Aorta (tissue), 5 donors: ENCODE results near the gene SMIM1. TPM values are rescaled to one million over a fixed set of nuclear protein-coding genes. Genes with fewer than 3 reads are reported as not detected.
"Not testable (repeated sequence)": the region's sequence is repeated elsewhere in the genome, so short reads cannot be mapped to it uniquely, and the experiment has no call there.

ENCODE experiments used
- ATAC-seq: fragments of 200-7000 bp; cut with Tn5 transposase; one replicate; pipeline ENCODE4 v1.9.1; 2022; ENCODE audit warnings: moderate library complexity; ENCODE audit not compliant: low FRiP score
- DNase-seq, 2 donors: peaks; one replicate each; pipeline ENCODE4 v3.0.0-alpha.2; 2020
- H3K27ac ChIP-seq, 2 donors: one replicate each; pipeline ENCODE4 v1.5.1; 2013; ENCODE audit warnings: low read length in 2 of 2, mild to moderate bottlenecking in 2 of 2, moderate library complexity in 2 of 2, control low read depth in 1 of 2, inconsistent platforms in 1 of 2, low read depth in 1 of 2
- H3K27me3 ChIP-seq, 2 donors: one replicate each; pipeline ENCODE4 v1.6.1; 2013; ENCODE audit warnings: control low read depth in 1 of 2, low read length in 1 of 2, mild to moderate bottlenecking in 1 of 2, moderate library complexity in 1 of 2; ENCODE audit not compliant: insufficient read depth in 2 of 2, control insufficient read depth in 1 of 2
- H3K36me3 ChIP-seq, 2 donors: one replicate each; pipeline ENCODE4 v1.6.1; 2013; ENCODE audit warnings: control low read depth in 1 of 2, low read length in 1 of 2, mild to moderate bottlenecking in 1 of 2; ENCODE audit not compliant: insufficient read depth in 2 of 2, control insufficient read depth in 1 of 2
- H3K4me1 ChIP-seq, 2 donors: one replicate each; pipeline ENCODE4 v1.6.1; 2013; ENCODE audit warnings: low read length in 2 of 2, control low read depth in 1 of 2, mild to moderate bottlenecking in 1 of 2, moderate library complexity in 1 of 2; ENCODE audit not compliant: insufficient read depth in 2 of 2, control insufficient read depth in 1 of 2
- H3K4me3 ChIP-seq, 2 donors: one replicate each; pipeline ENCODE4 v1.5.1; 2013; ENCODE audit warnings: low read length in 2 of 2, control low read depth in 1 of 2, mild to moderate bottlenecking in 1 of 2
- H3K9me3 ChIP-seq: one replicate; pipeline ENCODE4 v1.6.1; 2013; ENCODE audit warnings: mild to moderate bottlenecking, low read length; ENCODE audit not compliant: control insufficient read depth
- WGBS, 2 donors: extraction: QIAGEN DNeasy Blood & Tissue Kit; methylation state at CpG; one replicate each; pipeline ENCODE4 v1.1.7; 2013; 5-methylcytosine and 5-hydroxymethylcytosine counted together
- intact Hi-C, 2 donors: fragments of 100-400 bp; cut with DNase I; formaldehyde crosslinking; loops; one replicate each; pipeline versions ENCODE4 v1.14.2 to v1.15.0; 2022
- polyA plus RNA-seq, 2 donors: library from polyadenylated mRNA; stranded (reverse); fragments of 200-250 nt; gene quantifications; one replicate each; pipeline ENCODE4 v1.2.3, GENCODE V29; 2013
- total RNA-seq, 2 donors: library from RNA; stranded (reverse); fragmentation: NEBNext Ultra II Directional; extraction: Animal tissue kit (Norgen Biotek cat#: 25700); gene quantifications; one replicate each; pipeline ENCODE4 v1.2.1, GENCODE V29; 2021
- donor health status: healthy with polysubstance abuse.
- donor health status: Bipolar disorder and iron deficiency.
- donor health status: DM: no; HTN: no; CAD: no.
- donor health status: DM: no; HTN: no; CAD: no.
- donor health status: DM: yes; HTN: yes; CAD: no.

Gene SMIM1
- total and polyA plus RNA-seq, 4 donors: 3.9 to 7.5 (median 6.0) TPM

DNA sequence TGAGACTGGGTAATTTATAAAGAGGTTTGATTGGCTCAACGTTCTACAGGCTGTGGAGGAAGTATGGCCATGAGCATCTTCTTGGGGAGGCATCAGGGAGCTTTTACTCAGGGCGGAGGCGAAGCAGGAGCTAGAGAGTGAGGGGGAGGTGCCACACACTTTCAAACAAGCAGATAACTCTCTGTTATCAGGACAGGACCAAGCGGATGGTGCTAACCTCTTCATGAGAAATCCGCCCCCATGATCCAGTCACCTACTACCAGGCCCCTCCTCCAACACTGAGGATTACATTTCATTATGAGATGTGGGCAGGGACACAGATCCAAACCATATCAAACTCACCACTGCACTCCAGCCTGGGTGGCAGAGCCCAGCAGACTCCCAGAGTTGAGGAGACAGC lies 35.2 kb downstream of the SMIM1 start:
- H3K27me3 ChIP-seq: no peaks in the 10 kb centered on the region
- WGBS, 2 donors: 77 to 85% methylated on average over 5 of the region's 5 CpGs
- ATAC-seq (no peak), DNase-seq (peak; percentile 9 to 12)
- intact Hi-C loops: no loop called here
- H3K4me3 ChIP-seq: no peak overlapping the region
- no peaks in the 10 kb centered on the region for H3K9me3 ChIP-seq
- no peaks in the 10 kb centered on the region for H3K36me3 ChIP-seq
- H3K27ac ChIP-seq: no peak overlapping the region
- no peaks in the 10 kb centered on the region for H3K4me1 ChIP-seq

DNA sequence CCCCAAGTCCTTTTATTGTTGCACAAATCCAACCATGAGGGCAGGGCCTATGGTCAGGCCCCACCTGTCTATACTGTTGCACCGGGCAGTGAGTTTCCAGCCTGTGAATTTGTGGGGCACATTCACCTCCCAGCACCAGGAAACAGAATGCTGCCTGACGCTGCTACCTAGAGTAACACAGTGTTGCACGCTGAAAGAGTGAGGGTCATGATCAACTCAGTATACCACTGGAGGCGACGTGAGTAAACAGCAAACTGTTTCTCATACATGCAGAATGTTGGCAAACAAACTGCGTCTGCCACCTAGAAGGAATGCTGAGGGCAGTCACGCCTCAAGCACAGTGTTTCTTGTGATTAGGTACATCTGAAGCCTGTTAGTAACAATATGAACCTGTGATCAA lies 37.1 kb downstream of the SMIM1 start:
- H3K27me3 ChIP-seq: no peaks in the 10 kb centered on the region
- 62 to 73% methylated on average over 7 of the region's 7 CpGs for WGBS, 2 donors
- peaks cover 0 to 2% of the 10 kb centered on the region in 2 donors for H3K36me3 ChIP-seq
- ATAC-seq (no peak), DNase-seq (peak in 1 of 2 donors; percentile 43)
- intact Hi-C loops: no loop called here
- H3K9me3 ChIP-seq: no peaks in the 10 kb centered on the region
- H3K4me3 ChIP-seq: no peak overlapping the region
- no peaks in the 10 kb centered on the region for H3K4me1 ChIP-seq
- no peak overlapping the region for H3K27ac ChIP-seq

DNA sequence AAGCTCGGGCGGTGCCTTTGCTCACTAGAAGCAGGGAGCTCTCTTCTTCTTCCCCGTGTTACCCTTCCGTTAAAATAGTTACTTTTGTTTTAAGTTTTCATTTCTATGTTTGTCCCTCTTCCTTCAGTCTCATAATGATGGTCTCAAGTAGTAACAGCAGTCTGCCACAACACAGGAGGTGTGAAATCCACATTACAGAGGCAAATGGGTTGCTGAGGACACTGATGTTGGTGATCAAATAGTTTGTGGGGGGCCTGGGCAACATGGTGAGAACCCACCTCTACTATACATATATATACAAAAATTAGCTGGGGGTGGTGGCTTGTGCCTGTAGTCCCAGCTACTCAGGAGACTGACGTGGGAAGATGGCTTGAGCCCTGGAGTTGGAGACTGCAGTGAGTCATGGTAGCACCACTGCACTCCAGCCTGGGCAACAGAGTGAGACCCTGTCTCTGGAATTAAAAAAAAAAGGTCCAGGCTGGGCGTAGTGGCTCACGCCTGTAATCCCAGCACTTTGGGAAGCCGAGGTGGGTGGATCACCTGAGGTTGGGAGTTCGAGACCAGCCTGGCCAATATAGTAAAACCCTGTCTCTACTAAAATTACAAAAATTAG lies 37.7 kb downstream of the SMIM1 start:
- H3K36me3 ChIP-seq, H3K27ac ChIP-seq, H3K27me3 ChIP-seq, H3K4me3 ChIP-seq, ATAC-seq, intact Hi-C loops, H3K4me1 ChIP-seq, H3K9me3 ChIP-seq: not testable (repeated sequence)
- DNase-seq: peak; percentile 9 to 23
- WGBS, 2 donors: 78 to 80% methylated on average over 9 of the region's 9 CpGs

DNA sequence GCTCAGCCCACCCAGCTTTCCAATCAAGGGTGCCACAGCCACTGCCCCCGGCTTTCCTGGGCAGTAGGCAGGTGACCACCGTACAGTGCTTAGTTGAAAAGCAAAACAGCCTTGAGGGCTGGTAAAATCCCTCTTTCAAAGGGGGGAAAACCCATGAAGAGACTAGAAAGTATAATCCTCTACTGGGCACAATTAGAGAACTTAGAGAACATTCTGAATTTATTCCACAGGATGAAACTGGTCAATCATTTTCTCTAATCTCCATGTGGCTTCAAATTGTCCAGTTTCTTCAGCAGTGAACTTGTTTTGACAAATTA lies 39.0 kb downstream of the SMIM1 start:
- Histone ChIP-seq H3K4me3 (no peak overlapping the region), H3K4me1 (no peaks in the 10 kb centered on the region), H3K9me3 (no peaks in the 10 kb centered on the region), H3K27ac (no peak overlapping the region), H3K27me3 (no peaks in the 10 kb centered on the region), H3K36me3 (peaks cover 0 to 3% of the 10 kb centered on the region in 2 donors)
- DNase-seq (no peak), ATAC-seq (no peak)
- intact Hi-C loops: no loop called here
- WGBS, 2 donors: 37 to 47% methylated on average over 2 of the region's 2 CpGs

DNA sequence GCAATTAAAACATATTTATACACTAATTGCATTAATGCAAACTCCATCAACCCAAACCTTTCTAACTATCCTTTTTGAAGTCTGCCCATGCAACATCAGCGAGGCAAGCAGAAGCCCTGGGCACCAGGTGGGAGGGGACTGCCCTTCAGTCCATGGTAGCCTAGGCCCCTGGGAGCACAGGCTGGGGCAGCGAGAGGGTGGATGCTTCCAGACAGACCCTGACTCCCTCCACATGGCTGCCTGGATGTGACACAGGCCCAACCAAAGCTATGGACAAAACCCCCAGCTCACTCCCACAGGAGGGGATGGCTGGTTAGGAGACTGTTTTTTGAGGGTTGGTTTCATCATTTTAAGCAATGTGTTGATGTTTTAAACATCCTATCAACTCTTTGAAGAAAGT lies 41.5 kb downstream of the SMIM1 start:
- H3K27ac ChIP-seq: no peak overlapping the region
- intact Hi-C loops: no loop called here
- no peaks in the 10 kb centered on the region for H3K9me3 ChIP-seq
- WGBS, 2 donors: 95 to 100% methylated on average over 2 of the region's 2 CpGs
- DNase-seq: peak in 1 of 2 donors; percentile 15
- H3K27me3 ChIP-seq: no peaks in the 10 kb centered on the region
- peaks cover 0 to 3% of the 10 kb centered on the region in 2 donors for H3K36me3 ChIP-seq
- no peaks in the 10 kb centered on the region for H3K4me1 ChIP-seq
- no peak for ATAC-seq
- H3K4me3 ChIP-seq: no peak overlapping the region

DNA sequence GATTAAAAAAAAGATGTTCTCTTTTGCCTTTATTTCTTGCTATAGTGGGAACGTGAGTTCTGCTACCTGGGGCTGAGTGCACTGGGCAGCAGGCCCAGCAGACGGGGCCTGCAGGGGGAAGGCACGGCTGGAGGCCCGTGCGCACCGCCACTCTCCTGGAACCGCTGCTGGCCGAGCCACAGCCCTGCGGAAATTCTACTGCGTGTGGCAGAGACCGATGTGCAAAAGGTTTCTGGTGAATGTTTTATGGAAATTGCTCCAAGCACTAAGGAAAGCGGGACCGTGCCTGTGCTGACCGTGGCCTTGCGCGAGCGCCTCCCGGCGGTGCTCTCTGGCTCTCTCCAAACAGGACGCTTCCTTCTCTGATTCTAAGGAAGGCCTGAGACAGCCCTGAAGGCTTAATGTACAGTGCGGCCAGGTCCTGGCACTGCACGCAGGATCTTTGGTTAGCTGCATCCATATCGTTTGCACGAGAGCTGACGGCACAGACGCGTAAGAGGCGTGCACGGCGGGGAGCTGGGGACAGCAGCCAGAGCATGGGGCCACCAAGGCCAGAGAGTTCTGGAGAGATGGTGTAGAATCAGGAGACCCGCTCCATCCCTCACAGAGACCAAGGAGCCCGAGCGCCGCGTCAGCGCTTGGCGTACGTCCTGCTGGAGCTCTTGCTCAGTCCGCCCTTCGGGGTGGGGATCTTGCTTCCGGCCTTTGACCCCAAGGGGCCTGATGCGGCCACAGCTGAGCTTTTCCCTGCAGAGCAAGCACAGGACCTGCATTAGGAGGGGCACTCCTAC lies 42.4 kb downstream of the SMIM1 start:
- intact Hi-C loops: no loop called here
- Histone ChIP-seq H3K4me1 (no peaks in the 10 kb centered on the region), H3K27ac (no peak overlapping the region), H3K36me3 (peaks cover 0 to 3% of the 10 kb centered on the region in 2 donors), H3K9me3 (no peaks in the 10 kb centered on the region), H3K27me3 (no peaks in the 10 kb centered on the region), H3K4me3 (no peak overlapping the region)
- no peak for ATAC-seq
- DNase-seq: peak; percentile 30 to 65
- WGBS, 2 donors: 88 to 92% methylated on average over 42 of the region's 42 CpGs

DNA sequence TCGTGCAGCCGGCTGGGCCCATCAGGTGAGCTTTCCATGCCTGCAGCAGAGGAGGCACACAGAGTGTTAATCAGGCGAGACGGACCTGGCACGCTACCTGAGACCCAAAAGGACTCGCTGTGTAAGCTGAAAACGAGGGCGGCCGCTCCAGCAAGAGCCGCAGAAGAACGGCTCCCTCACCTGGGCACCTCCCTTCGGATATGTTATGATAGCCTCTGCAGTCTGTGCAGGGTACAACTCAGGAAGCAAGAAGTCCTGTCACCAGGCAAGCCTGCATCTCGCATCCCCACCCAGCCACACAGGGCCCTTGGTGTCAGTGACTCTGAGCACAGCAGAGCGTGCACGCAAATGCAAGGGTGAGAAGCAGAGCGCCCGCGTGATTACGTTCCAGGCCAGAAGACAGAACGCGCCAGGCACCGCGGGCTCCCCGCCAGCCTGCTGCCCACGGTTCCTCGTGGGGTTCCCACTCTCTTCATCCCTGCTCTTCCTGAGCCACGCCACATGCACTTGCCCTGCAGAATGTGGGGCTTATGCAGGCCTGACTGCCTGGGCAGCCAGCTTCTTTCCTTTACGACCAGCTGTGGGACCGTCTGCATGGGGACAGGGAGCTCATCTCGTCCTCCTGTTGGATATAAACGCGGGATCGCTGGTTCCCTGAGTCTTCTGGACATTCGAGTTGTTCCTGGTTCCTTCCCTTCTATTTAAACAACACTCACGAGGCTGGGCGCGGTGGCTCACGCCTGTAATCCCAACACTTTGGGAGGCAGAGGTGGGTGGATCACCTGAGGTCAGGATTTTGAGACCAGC lies 44.0 kb downstream of the SMIM1 start:
- 90 to 92% methylated on average over 38 of the region's 38 CpGs for WGBS, 2 donors
- peak; percentile 24 for ATAC-seq
- no peak overlapping the region for H3K4me3 ChIP-seq
- H3K9me3 ChIP-seq: no peaks in the 10 kb centered on the region
- DNase-seq: peak; percentile 33 to 67
- peaks cover 0 to 3% of the 10 kb centered on the region in 2 donors for H3K36me3 ChIP-seq
- intact Hi-C loops: no loop called here
- H3K4me1 ChIP-seq: no peaks in the 10 kb centered on the region
- no peaks in the 10 kb centered on the region for H3K27me3 ChIP-seq
- H3K27ac ChIP-seq: no peak overlapping the region

DNA sequence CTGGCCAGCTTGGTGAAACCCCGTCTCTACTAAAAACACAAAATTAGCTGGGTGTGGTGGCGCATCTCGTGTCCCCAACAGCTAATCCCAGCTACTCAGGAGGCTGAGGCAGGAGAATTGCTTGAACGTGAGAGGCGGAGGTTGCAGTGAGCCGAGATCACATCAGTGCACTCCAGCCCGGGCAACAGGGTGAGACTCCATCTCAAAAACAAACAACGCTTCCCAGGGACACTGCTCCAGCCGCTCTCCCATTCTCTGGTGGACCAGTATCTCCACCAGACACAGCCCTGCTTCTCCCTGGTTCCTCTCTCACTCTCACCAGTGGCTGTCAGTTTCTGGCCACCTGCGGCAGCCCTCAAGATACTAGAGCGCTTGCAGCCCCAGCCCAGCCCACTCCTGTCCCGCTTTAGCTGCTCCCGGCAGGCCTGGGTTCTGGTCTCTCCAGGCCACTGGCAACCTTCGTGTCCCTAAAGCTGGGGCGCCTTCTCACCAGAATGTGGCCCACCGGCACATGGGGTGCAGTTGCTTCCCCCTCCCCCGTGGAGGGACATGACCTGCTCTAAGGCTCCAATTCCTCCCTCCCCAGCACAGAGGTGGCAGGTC lies 44.7 kb downstream of the SMIM1 start:
- 91 to 94% methylated on average over 17 of the region's 17 CpGs for WGBS, 2 donors
- intact Hi-C loops: no loop called here
- peak; percentile 11 for ATAC-seq
- Histone ChIP-seq H3K4me3 (no peak overlapping the region), H3K4me1 (no peaks in the 10 kb centered on the region), H3K9me3 (no peaks in the 10 kb centered on the region), H3K27me3 (no peaks in the 10 kb centered on the region), H3K36me3 (peaks cover 0 to 3% of the 10 kb centered on the region in 2 donors), H3K27ac (no peak overlapping the region)
- DNase-seq: peak; percentile 32 to 58
